ENCODE measurements around the gene RLN2. TPM values are rescaled to one million over a fixed set of nuclear protein-coding genes. Genes with fewer than 3 reads are reported as not detected.

The RLN2 gene
- total RNA-seq, 4 donors from 2014 or later, result not detected

DNA sequence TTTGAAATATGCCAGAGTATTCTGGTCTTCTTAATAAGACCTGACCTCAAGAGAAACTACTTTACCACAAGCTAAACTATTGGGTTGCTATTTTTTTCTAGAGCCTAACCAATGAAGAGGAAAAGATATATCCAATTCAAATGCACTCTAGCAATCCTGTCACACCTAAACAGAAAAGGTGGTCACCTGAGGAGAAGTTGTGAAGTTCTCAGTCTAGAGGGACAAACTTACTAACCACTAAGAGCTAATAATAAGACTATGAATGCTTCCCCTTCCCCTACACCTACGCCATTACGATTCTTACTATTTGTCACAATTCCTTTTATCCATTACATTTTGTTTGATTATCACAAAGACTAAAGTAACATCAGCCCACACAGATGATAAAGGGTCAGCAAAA lies 29.7 kb downstream of the RLN2 start:
- WGBS, 2 donors (ENCODE audit: low coverage in 1 of 2), result 81 to 94% methylated on average over 2 of the region's 2 CpGs
- H3K27ac ChIP-seq, result no peak overlapping the region
- TF ChIP-seq POLR2AphosphoS5 (IDR thresholded peaks at IDR 0.05), result no peak
- TF ChIP-seq, protein P1, sequence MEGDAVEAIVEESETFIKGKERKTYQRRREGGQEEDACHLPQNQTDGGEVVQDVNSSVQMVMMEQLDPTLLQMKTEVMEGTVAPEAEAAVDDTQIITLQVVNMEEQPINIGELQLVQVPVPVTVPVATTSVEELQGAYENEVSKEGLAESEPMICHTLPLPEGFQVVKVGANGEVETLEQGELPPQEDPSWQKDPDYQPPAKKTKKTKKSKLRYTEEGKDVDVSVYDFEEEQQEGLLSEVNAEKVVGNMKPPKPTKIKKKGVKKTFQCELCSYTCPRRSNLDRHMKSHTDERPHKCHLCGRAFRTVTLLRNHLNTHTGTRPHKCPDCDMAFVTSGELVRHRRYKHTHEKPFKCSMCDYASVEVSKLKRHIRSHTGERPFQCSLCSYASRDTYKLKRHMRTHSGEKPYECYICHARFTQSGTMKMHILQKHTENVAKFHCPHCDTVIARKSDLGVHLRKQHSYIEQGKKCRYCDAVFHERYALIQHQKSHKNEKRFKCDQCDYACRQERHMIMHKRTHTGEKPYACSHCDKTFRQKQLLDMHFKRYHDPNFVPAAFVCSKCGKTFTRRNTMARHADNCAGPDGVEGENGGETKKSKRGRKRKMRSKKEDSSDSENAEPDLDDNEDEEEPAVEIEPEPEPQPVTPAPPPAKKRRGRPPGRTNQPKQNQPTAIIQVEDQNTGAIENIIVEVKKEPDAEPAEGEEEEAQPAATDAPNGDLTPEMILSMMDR (IDR thresholded peaks at IDR 0.05), result no peak
- TF ChIP-seq POLR2A (IDR thresholded peaks at IDR 0.05), result no peak
- no peak for TF ChIP-seq EP300 (IDR thresholded peaks at IDR 0.05)
- H3K36me3 ChIP-seq, result no peaks in the 10 kb centered on the region
- no peak for ATAC-seq
- H3K9me3 ChIP-seq, result no peaks in the 10 kb centered on the region
- H3K4me3 ChIP-seq, result no peak overlapping the region
- H3K4me1 ChIP-seq, result no peaks in the 10 kb centered on the region
- no peaks in the 10 kb centered on the region for H3K27me3 ChIP-seq

DNA sequence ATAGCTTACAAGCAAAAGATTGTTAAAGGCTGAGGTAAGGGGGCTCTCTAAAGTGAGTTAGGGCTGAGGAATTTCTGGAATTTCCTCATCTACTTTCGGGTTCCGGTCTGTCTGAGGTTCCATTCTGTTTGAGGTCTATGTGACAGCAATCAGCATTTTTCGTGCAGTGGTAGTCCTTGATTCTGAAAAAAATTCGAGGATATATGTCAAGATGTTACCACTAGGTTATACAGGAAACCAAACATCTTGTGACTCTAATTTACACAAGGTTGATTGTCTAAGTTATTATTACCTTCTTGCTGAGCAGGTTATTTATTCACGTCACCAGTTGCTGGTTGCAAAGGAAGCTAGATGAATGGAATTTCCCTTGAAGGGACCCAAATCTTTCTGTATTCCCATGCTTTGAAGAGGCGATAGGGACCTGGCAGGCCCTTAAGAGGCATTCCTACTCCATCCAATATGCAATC lies 35.2 kb downstream of the RLN2 start:
- no peaks in the 10 kb centered on the region for H3K9me3 ChIP-seq
- no peak for TF ChIP-seq EP300 (IDR thresholded peaks at IDR 0.05)
- TF ChIP-seq, protein P1 (IDR thresholded peaks at IDR 0.05), result no peak
- TF ChIP-seq POLR2A (IDR thresholded peaks at IDR 0.05), result no peak
- no peak for TF ChIP-seq POLR2AphosphoS5 (IDR thresholded peaks at IDR 0.05)
- H3K4me1 ChIP-seq, result no peaks in the 10 kb centered on the region
- H3K4me3 ChIP-seq, result no peak overlapping the region
- H3K27me3 ChIP-seq, result no peaks in the 10 kb centered on the region
- no peak overlapping the region for H3K27ac ChIP-seq
- no peak for ATAC-seq
- 47 to 54% methylated on average over 6 of the region's 6 CpGs for WGBS, 2 donors (ENCODE audit: low coverage in 1 of 2)
- H3K36me3 ChIP-seq, result no peaks in the 10 kb centered on the region

DNA sequence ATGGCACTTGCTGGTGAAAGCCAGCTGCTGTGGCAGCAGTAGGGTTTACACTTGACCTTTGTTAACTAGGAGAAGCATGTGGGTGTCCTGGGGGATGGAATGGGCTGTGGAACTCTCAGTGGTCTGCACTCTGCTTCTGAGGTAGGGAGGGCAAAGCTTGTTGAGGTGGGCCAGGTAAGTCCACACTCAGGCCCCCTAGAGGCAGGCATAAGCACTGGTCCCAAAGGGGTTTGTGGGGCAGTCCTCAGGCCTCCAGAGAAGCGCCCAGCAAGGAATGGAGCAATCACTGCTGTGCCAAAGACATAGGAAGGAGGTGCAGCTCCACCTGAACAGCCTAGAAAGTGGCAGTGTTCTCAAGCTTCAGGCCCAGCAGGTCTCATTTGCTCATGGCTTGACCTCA lies 38.6 kb downstream of the RLN2 start:
- H3K27ac ChIP-seq, result no peak overlapping the region
- no peak overlapping the region for H3K4me3 ChIP-seq
- H3K9me3 ChIP-seq, result no peaks in the 10 kb centered on the region
- no peak for TF ChIP-seq POLR2A (IDR thresholded peaks at IDR 0.05)
- TF ChIP-seq, protein P1 (IDR thresholded peaks at IDR 0.05), result no peak
- no peak for TF ChIP-seq POLR2AphosphoS5 (IDR thresholded peaks at IDR 0.05)
- no peak for TF ChIP-seq EP300 (IDR thresholded peaks at IDR 0.05)
- H3K27me3 ChIP-seq, result no peaks in the 10 kb centered on the region
- ATAC-seq, result no peak
- no peaks in the 10 kb centered on the region for H3K36me3 ChIP-seq
- H3K4me1 ChIP-seq, result no peaks in the 10 kb centered on the region
- no CpG with 5 or more reads among the region's 1 CpG for WGBS, 2 donors (ENCODE audit: low coverage in 1 of 2)

DNA sequence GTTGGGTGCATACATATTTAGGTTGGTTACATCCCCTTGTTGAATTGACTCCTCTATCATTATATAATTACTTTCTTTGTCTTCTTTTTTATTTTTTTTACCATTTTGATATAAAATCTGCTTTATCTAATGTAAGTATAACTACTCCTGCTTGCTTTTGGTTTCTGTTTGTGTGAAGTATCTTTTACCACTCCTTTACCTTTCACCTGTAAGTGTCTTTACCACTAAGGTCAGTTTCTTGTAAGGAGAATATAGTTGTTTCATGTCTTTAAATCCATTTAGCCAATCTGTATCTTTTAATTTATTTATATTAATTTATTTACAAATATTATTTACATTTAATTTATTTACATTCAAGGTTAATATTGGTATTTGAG lies 40.3 kb downstream of the RLN2 start:
- Histone ChIP-seq H3K36me3 (no peaks in the 10 kb centered on the region), H3K27ac (no peak overlapping the region), H3K4me1 (no peaks in the 10 kb centered on the region), H3K4me3 (no peak overlapping the region), H3K27me3 (no peaks in the 10 kb centered on the region), H3K9me3 (no peaks in the 10 kb centered on the region)
- no peak for ATAC-seq
- no peak for TF ChIP-seq POLR2A (IDR thresholded peaks at IDR 0.05)
- TF ChIP-seq, protein P1 (IDR thresholded peaks at IDR 0.05), result no peak

DNA sequence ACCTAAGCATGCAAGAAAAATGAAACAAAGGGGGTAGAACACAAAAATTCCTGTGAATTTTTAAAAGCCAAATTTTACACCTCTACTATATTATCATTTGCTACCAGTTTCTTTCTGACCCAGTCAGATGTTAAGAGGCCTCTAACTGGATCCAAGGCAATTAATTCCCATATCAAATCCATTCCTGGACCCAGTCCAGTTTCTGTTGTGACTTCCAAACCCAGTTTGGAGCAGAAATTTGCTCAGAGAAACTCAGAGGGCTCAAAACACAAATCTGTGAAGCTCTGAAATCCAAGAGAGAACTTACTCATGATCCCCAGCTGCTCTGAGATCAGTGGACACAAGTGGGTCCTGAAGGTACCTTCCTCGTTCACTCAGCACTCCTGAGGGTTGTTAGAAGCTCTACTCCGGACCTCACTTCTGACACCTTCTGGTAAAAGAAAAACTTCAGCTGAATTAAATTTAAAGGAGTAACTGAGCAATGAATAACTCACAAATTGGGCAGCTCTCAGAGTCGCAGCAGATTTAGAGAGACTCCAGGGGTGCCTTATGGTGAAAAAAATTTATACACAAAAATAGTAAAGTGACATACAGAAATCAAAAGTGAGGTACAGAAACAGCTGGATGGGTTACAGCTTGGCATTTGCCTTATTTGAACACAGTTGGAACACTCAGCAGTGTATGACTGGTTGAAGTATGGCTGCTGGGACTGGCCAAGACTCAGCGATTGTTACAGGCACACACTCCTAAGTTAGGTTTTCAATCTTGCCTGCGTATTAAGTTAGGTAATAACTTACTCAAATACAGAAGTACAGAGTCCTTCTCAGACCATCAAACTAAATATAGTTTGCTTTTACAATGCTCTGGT lies 40.9 kb downstream of the RLN2 start:
- H3K4me1 ChIP-seq, result no peaks in the 10 kb centered on the region
- no peaks in the 10 kb centered on the region for H3K27me3 ChIP-seq
- no peaks in the 10 kb centered on the region for H3K9me3 ChIP-seq
- no peaks in the 10 kb centered on the region for H3K36me3 ChIP-seq
- no peak for ATAC-seq
- TF ChIP-seq POLR2AphosphoS5 (IDR thresholded peaks at IDR 0.05) (no peak), POLR2A (IDR thresholded peaks at IDR 0.05) (no peak), EP300 (IDR thresholded peaks at IDR 0.05) (no peak)
- TF ChIP-seq, protein P1 (IDR thresholded peaks at IDR 0.05), result no peak
- no peak overlapping the region for H3K27ac ChIP-seq
- H3K4me3 ChIP-seq, result no peak overlapping the region
- WGBS, 2 donors (ENCODE audit: low coverage in 1 of 2), result 49 to 100% methylated on average over 1 to 5 of the region's 5 CpGs

All from gastroesophageal sphincter (tissue), 4 donors.